Stimulated activated CD4-positive, alpha-beta T cell treated with anti-CD3 and anti-CD28 coated beads, Interleukin-2, amount 100 ng/mL, for 4 hours (primary cell): ENCODE measurements around the gene USP54.

Experiments
- DNase-seq: peaks from one replicate; pipeline ENCODE4 v3.0.0-alpha.2; 2020; ENCODE audit warnings: low read depth

The USP54 gene

GRCh38 chr10:73460897-73461296, 130.2 kb downstream of the USP54 start:
- DNase-seq = no peak

DNA sequence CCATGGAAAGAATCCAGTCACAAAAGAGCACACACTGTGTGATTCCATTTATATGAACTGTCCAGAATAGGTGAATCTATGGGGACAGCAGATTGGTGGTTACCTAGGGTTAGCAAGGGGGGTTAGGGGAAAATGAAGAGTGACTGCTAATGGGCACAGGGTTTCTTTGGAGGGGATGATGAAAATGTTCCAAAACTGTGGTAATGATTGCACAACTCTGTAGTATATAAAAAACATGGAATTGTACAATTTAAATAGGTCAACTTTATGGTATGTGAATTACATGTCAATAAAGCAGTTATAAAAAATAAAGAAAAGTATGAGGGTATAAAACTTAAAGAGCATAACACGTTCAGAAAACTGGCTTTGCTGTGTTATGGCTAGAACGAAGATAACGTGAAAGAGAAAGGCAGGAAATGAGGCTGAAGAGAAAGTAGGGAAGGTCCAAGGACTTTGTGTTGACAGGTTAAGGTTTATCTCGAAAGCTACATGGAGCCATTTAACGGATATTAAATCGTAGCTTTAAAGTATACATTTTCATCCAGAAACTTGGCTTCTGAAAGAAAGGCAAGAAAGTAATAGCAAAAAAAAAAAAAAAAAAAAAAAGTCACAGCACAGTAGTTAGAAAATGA, 131.3 kb downstream of the USP54 start:
- DNase-seq = no peak

GRCh38 chr10:73456187-73456890, 134.8 kb downstream of the USP54 start:
- DNase-seq = no peak

DNA sequence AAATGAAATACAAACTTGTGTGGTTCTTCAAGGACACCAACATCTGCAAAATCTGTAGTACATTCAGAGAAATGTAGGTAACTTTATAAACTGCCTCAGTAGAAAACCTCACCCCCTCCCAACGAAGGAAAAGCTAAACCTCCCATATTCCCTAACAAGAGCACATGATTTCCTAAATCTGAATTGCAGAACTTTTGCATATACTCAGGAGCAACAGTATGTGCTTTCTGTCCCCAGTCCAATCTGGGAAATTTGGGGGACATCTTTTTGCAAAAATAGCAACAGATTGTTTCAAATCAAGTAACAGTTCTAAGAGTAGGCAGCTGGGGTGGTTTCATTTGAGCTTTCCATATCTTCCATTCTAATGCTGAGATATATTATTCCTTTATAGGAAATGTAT, 142.0 kb downstream of the USP54 start:
- DNase-seq = no peak

DNA sequence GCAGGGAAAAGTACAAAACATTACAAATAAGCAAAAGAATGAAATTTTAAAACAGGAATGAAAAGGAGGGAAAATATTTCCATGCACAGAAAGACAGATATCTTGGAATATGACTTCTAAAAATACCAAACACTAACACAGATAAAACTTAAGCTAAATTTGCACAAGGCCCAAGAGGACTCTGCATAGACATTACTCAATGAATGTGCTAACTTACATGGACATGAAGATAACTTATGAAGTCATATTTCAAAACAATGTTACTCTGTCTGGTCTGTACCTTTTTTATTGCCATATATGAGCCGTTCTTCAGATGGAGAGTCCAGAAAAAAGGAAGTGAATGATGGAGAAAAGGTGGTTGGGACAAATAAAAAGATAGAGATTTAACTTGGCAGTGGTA, 142.8 kb downstream of the USP54 start:
- DNase-seq = no peak
